ENCODE results near the gene DNAJB14.

GRCh38 chr4:99968330-99968729 is 21.9 kb upstream of the DNAJB14 start:
- TF ChIP-seq SUZ12 (IDR thresholded peaks at IDR 0.05; ENCODE audit: extremely low read depth, insufficient read depth, insufficient read length) (no peak), YY1 (IDR thresholded peaks at IDR 0.05; ENCODE audit: insufficient read depth, insufficient read length) (no peak), ZNF274 (IDR thresholded peaks at IDR 0.05; ENCODE audit: low read depth, low read length) (no peak)
